Activated CD4-positive, alpha-beta memory T cell treated with anti-CD3 and anti-CD28 coated beads, Interleukin-2, amount 10 ng/mL, durations not matched to agents 7 days and 5 days (primary cell): ENCODE results near the gene EMC10. TPM values are rescaled to one million over a fixed set of nuclear protein-coding genes. Genes with fewer than 3 reads are reported as not detected.
"Not testable (repeated sequence)": the region's sequence is repeated elsewhere in the genome, so short reads cannot be mapped to it uniquely, and the experiment has no call there.

Experiments used
- CTCF ChIA-PET: fragments of 350-600 bp; sonication (Branson Sonifier 250); formaldehyde crosslinking; loops from one replicate; lab custom pipeline; 2021; ENCODE audit warnings: antibody characterized with exemption, inconsistent platforms; lab: Charles Lee
- POLR2A ChIA-PET: fragments of 350-600 bp; sonication (Branson Sonifier 250); formaldehyde crosslinking; loops from one replicate; lab custom pipeline; 2021; ENCODE audit warnings: antibody characterized with exemption; lab: Charles Lee
- DNase-seq: peaks from one replicate; pipeline ENCODE4 v3.0.0-alpha.2; 2020
- H3K27ac Mint-ChIP-seq: one replicate; pipeline ENCODE4 v1.8.0; 2021; ENCODE audit warnings: mild to moderate bottlenecking, mixed read lengths
- H3K27me3 Mint-ChIP-seq: one replicate; pipeline ENCODE4 v1.8.0; 2021; ENCODE audit warnings: mixed read lengths
- H3K36me3 Mint-ChIP-seq: one replicate; pipeline ENCODE4 v1.8.0; 2021; ENCODE audit warnings: low read depth, mixed read lengths
- H3K4me1 Mint-ChIP-seq: one replicate; pipeline ENCODE4 v1.8.0; 2021; ENCODE audit warnings: mixed read lengths
- H3K4me3 Mint-ChIP-seq: one replicate; pipeline ENCODE4 v1.8.0; 2021; ENCODE audit warnings: mild to moderate bottlenecking, mixed read lengths
- H3K9me3 Mint-ChIP-seq: one replicate; pipeline ENCODE4 v1.8.0; 2021; ENCODE audit warnings: mixed read lengths
- total RNA-seq, 2 experiments: library from RNA; stranded (reverse); gene quantifications; one replicate each; pipeline ENCODE4 v1.2.3, GENCODE V29; 2021

The EMC10 gene
- total RNA-seq, 2 experiments from 2014 or later, result 56.3 to 57.2 TPM

- H3K27ac Mint-ChIP-seq, result no peak overlapping the region
- no peak for DNase-seq
- H3K9me3 Mint-ChIP-seq, result no peaks in the 10 kb centered on the region
- no peak overlapping the region for H3K4me3 Mint-ChIP-seq
- ChIA-PET POLR2A (interaction anchor here (0.6 kb wide), 1 partner anchor 32 kb away, joined by 4 read pairs; no protein-coding TSS in a partner anchor), CTCF (no interaction called here)
- H3K4me1 Mint-ChIP-seq, result peaks cover 16% of the 10 kb centered on the region
- no peaks in the 10 kb centered on the region for H3K36me3 Mint-ChIP-seq
- peaks cover 16% of the 10 kb centered on the region for H3K27me3 Mint-ChIP-seq
Measured at GRCh38 chr19:50459067-50459456, 17.2 kb upstream of the EMC10 start.

- no peak overlapping the region for H3K4me3 Mint-ChIP-seq
- no peak overlapping the region for H3K27ac Mint-ChIP-seq
- ChIA-PET CTCF (interaction anchor here (1.0 to 2.0 kb wide), 3 partner anchors 97 to 102 kb away, joined by 3 to 20 read pairs (median 3); no protein-coding TSS in a partner anchor), POLR2A (interaction anchor here (0.9 to 1.6 kb wide), 3 partner anchors 28 to 91 kb away, joined by 4 to 7 read pairs (median 4); partner anchors contain the start of genes MYBPC2 and NR1H2)
- peaks cover 16% of the 10 kb centered on the region for H3K4me1 Mint-ChIP-seq
- H3K27me3 Mint-ChIP-seq, result peaks cover 16% of the 10 kb centered on the region
- DNase-seq, result no peak
- no peaks in the 10 kb centered on the region for H3K9me3 Mint-ChIP-seq
- no peaks in the 10 kb centered on the region for H3K36me3 Mint-ChIP-seq
Measured at GRCh38 chr19:50459638-50460037, 16.7 kb upstream of the EMC10 start.

GRCh38 chr19:50460161-50460765 lies 16.0 kb upstream of the EMC10 start:
- Mint-ChIP-seq H3K36me3 (no peaks in the 10 kb centered on the region), H3K27ac (peak overlapping the region; percentile 19), H3K9me3 (no peaks in the 10 kb centered on the region), H3K4me3 (no peak overlapping the region), H3K27me3 (peaks cover 16% of the 10 kb centered on the region), H3K4me1 (peaks cover 16% of the 10 kb centered on the region)
- DNase-seq, result peak; percentile 22
- ChIA-PET CTCF (interaction anchor here (0.6 to 2.0 kb wide), 11 partner anchors 10 to 103 kb away, joined by 3 to 20 read pairs (median 3); partner anchors contain the start of genes NR1H2 and POLD1), POLR2A (interaction anchor here (0.9 to 1.8 kb wide), 6 partner anchors 13 to 92 kb away, joined by 3 to 7 read pairs (median 4); partner anchors contain the start of genes JOSD2, MYBPC2, NR1H2 and POLD1)

- no peaks in the 10 kb centered on the region for H3K36me3 Mint-ChIP-seq
- POLR2A ChIA-PET, result interaction anchor here (1.1 to 1.8 kb wide), 5 partner anchors 12 to 93 kb away, joined by 3 to 7 read pairs (median 3); partner anchors contain the start of genes JOSD2, MYBPC2 and POLD1
- CTCF ChIA-PET, result interaction anchor here (0.5 to 2.1 kb wide), 10 partner anchors 11 to 104 kb away, joined by 3 to 20 read pairs (median 4); partner anchors contain the start of genes NR1H2 and POLD1
- no peak overlapping the region for H3K27ac Mint-ChIP-seq
- peaks cover 16% of the 10 kb centered on the region for H3K4me1 Mint-ChIP-seq
- peak; percentile 74 for DNase-seq
- no peak overlapping the region for H3K4me3 Mint-ChIP-seq
- peaks cover 16% of the 10 kb centered on the region for H3K27me3 Mint-ChIP-seq
- no peaks in the 10 kb centered on the region for H3K9me3 Mint-ChIP-seq
Measured at GRCh38 chr19:50461066-50461875, 15.0 kb upstream of the EMC10 start.

- no peaks in the 10 kb centered on the region for H3K9me3 Mint-ChIP-seq
- H3K27ac Mint-ChIP-seq, result no peak overlapping the region
- no peak overlapping the region for H3K4me3 Mint-ChIP-seq
- DNase-seq, result no peak
- peaks cover 16% of the 10 kb centered on the region for H3K4me1 Mint-ChIP-seq
- peaks cover 8% of the 10 kb centered on the region for H3K27me3 Mint-ChIP-seq
- ChIA-PET POLR2A (interaction anchor here (0.9 kb wide), 1 partner anchor 20 kb away, joined by 3 read pairs; no protein-coding TSS in a partner anchor), CTCF (interaction anchor here (0.7 to 2.1 kb wide), 3 partner anchors 95 to 228 kb away, joined by 3 to 7 read pairs (median 4); no protein-coding TSS in a partner anchor)
- no peaks in the 10 kb centered on the region for H3K36me3 Mint-ChIP-seq
Measured at GRCh38 chr19:50462970-50463369, 13.3 kb upstream of the EMC10 start.

DNA sequence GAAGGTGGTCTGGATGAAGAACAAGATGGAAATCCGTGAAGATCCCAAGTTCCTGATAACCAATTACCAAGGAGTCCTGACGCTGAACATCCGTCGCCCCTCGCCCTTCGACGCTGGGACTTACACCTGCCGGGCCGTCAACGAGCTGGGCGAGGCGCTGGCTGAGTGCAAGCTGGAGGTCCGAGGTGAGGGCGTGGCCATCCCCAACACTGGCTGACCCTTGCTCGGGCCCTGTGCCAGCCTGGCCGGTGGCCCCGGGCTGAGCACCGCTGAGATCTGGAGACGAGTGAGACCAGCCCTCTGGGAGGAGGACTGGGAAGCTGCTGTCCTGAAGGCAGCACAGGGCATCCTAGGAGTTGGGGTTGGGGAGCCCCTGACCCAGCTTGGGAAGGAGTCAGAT lies 12.0 kb upstream of the EMC10 start:
- Mint-ChIP-seq H3K4me1 (peaks cover 16% of the 10 kb centered on the region), H3K27me3 (peaks cover 3% of the 10 kb centered on the region), H3K27ac (no peak overlapping the region), H3K9me3 (no peaks in the 10 kb centered on the region), H3K36me3 (no peaks in the 10 kb centered on the region), H3K4me3 (no peak overlapping the region)
- ChIA-PET POLR2A (no interaction called here), CTCF (interaction anchor here (0.6 kb wide), 1 partner anchor 133 kb away, joined by 3 read pairs; no protein-coding TSS in a partner anchor)
- no peak for DNase-seq

- ChIA-PET POLR2A (interaction anchor here (1.6 kb wide), 1 partner anchor 81 kb away, joined by 3 read pairs; the partner anchor contains the start of gene POLD1), CTCF (no interaction called here)
- H3K4me3 Mint-ChIP-seq, result no peak overlapping the region
- H3K4me1 Mint-ChIP-seq, result peaks cover 12% of the 10 kb centered on the region
- no peaks in the 10 kb centered on the region for H3K9me3 Mint-ChIP-seq
- H3K27me3 Mint-ChIP-seq, result peaks cover 3% of the 10 kb centered on the region
- no peak for DNase-seq
- H3K27ac Mint-ChIP-seq, result no peak overlapping the region
- no peaks in the 10 kb centered on the region for H3K36me3 Mint-ChIP-seq
Measured at GRCh38 chr19:50465000-50465399, 11.3 kb upstream of the EMC10 start.

- no peak overlapping the region for H3K27ac Mint-ChIP-seq
- H3K4me1 Mint-ChIP-seq, result peaks cover 4% of the 10 kb centered on the region
- peaks cover 3% of the 10 kb centered on the region for H3K27me3 Mint-ChIP-seq
- ChIA-PET POLR2A (interaction anchor here (1.6 kb wide), 1 partner anchor 82 kb away, joined by 3 read pairs; the partner anchor contains the start of gene POLD1), CTCF (no interaction called here)
- DNase-seq, result no peak
- no peaks in the 10 kb centered on the region for H3K36me3 Mint-ChIP-seq
- no peaks in the 10 kb centered on the region for H3K9me3 Mint-ChIP-seq
- no peak overlapping the region for H3K4me3 Mint-ChIP-seq
Measured at GRCh38 chr19:50465986-50466705, 10.2 kb upstream of the EMC10 start.

DNA sequence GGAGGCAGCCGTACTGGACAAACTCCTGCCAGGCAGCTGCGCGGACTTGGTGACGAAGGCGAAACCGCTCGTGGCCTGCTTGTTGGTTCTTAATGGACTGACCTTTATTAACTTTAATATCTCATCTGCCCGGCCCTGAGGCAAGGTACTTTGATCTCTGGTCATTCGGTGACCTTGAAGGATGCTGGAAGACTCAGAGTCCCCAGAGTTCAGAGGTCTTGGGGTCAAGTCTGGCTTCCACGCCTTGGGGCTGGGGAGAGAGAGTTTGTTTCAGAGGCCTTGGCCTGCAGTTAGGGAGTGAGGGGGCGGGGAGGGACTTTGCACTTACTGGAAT lies 9.6 kb upstream of the EMC10 start:
- peaks cover 3% of the 10 kb centered on the region for H3K27me3 Mint-ChIP-seq
- H3K9me3 Mint-ChIP-seq, result no peaks in the 10 kb centered on the region
- no peak overlapping the region for H3K4me3 Mint-ChIP-seq
- H3K4me1 Mint-ChIP-seq, result no peaks in the 10 kb centered on the region
- CTCF ChIA-PET, result no interaction called here
- no peak overlapping the region for H3K27ac Mint-ChIP-seq
- no peak for DNase-seq
- no peaks in the 10 kb centered on the region for H3K36me3 Mint-ChIP-seq
- POLR2A ChIA-PET, result interaction anchor here (1.6 kb wide), 1 partner anchor 83 kb away, joined by 3 read pairs; the partner anchor contains the start of gene POLD1

- ChIA-PET CTCF (no interaction called here), POLR2A (no interaction called here)
- no peak overlapping the region for H3K4me3 Mint-ChIP-seq
- no peaks in the 10 kb centered on the region for H3K4me1 Mint-ChIP-seq
- H3K36me3 Mint-ChIP-seq, result no peaks in the 10 kb centered on the region
- no peak overlapping the region for H3K27ac Mint-ChIP-seq
- peaks cover 3% of the 10 kb centered on the region for H3K27me3 Mint-ChIP-seq
- no peaks in the 10 kb centered on the region for H3K9me3 Mint-ChIP-seq
- no peak for DNase-seq
Measured at GRCh38 chr19:50467566-50467965, 8.7 kb upstream of the EMC10 start.

DNA sequence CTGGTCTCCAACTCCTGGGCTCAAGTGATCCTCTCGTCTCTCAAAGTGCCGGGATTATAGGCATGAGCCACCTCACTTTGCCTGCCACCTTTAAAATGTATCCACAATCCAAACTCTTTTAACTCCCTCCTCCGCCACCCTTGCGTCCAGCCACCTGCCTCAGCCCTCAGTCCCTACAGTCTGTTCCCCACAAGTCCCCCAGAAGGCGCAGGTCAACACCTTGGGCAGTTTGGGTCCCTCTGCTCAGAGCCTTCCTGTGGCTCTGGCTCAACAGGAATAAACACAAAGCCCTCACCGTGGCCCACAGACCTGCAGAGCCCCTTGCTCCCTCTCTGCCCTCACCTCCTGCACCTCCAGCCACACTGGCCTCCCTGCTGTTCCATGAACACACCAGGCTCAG lies 7.5 kb upstream of the EMC10 start:
- DNase-seq, result no peak
- no peaks in the 10 kb centered on the region for H3K27me3 Mint-ChIP-seq
- no peaks in the 10 kb centered on the region for H3K36me3 Mint-ChIP-seq
- H3K4me1 Mint-ChIP-seq, result no peaks in the 10 kb centered on the region
- ChIA-PET POLR2A (no interaction called here), CTCF (interaction anchor here (0.6 kb wide), 1 partner anchor 1188 kb away, joined by 3 read pairs; no protein-coding TSS in a partner anchor)
- H3K9me3 Mint-ChIP-seq, result no peaks in the 10 kb centered on the region
- H3K27ac Mint-ChIP-seq, result no peak overlapping the region
- no peak overlapping the region for H3K4me3 Mint-ChIP-seq

DNA sequence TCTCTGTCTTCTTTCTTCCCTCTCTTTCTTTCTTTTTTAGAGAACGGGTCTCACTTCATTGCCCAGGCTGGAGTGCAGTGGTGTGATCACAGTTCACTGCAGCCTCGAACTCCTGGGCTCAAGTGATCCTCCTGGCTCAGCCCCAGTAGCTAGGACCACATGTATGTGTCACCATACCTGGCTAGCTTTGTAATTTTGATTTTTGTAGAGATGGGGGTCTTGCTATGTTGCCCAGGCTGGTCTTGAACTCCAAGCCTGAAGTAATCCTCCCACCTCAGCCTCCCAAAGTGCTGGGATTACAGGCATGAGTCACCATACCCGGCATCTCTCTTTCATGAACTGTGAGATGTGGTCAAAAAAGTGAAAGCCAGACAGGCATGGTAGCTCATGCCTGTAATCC lies 3.0 kb upstream of the EMC10 start:
- Mint-ChIP-seq H3K4me1 (peaks cover 19% of the 10 kb centered on the region), H3K36me3 (peaks cover 13% of the 10 kb centered on the region)
- H3K27ac Mint-ChIP-seq, DNase-seq, H3K4me3 Mint-ChIP-seq, H3K27me3 Mint-ChIP-seq, H3K9me3 Mint-ChIP-seq: not testable (repeated sequence)
- ChIA-PET POLR2A (interaction anchor here (0.8 kb wide), 1 partner anchor 12 kb away, joined by 3 read pairs; no protein-coding TSS in a partner anchor), CTCF (interaction anchor here (0.6 to 2.1 kb wide), 4 partner anchors 12 to 104 kb away, joined by 3 to 8 read pairs (median 4); no protein-coding TSS in a partner anchor)
